Sigmoid colon (tissue), 7 donors: ENCODE results near the gene USP53. TPM values are rescaled to one million over a fixed set of nuclear protein-coding genes. Genes with fewer than 3 reads are reported as not detected.
A peak's percentile ranks its signal among the peaks of the same experiment; 100 is the strongest.

Experiments used
- DNase-seq: peaks from one replicate; pipeline ENCODE4 v3.0.0-alpha.2; 2019
- H3K27ac ChIP-seq, 4 donors: fragments of 200-600 bp; sonication (generic); one replicate each; pipeline ENCODE4 v1.5.1; 2016 to 2019; ENCODE audit warnings: mild to moderate bottlenecking in 1 of 4
- H3K27me3 ChIP-seq, 3 donors: fragments of 200-600 bp; sonication (generic); one replicate each; pipeline ENCODE4 v1.5.1; 2019; ENCODE audit warnings: mild to moderate bottlenecking in 1 of 3
- H3K36me3 ChIP-seq, 4 donors: fragments of 200-600 bp; sonication (generic); one replicate each; pipeline ENCODE4 v1.5.1; 2016 to 2019
- H3K4me1 ChIP-seq, 4 donors: fragments of 200-600 bp; sonication (generic); one replicate each; pipeline ENCODE4 v1.5.1; 2017 to 2019
- H3K4me3 ChIP-seq, 4 donors: fragments of 200-600 bp; sonication (generic); one replicate each; pipeline ENCODE4 v1.5.1; 2017 to 2019; ENCODE audit warnings: mild to moderate bottlenecking in 2 of 4, moderate library complexity in 1 of 4
- H3K9me3 ChIP-seq, 4 donors: fragments of 200-600 bp in 3 of 4; sonication (generic) in 3 of 4; one replicate each; pipeline versions ENCODE4 v1.5.1 to v1.6.1; 2013 to 2019
- CTCF ChIP-seq, 4 experiments: fragments of 450-650 bp in 3 of 4; fragments of 200-600 bp in 1 of 4; IDR thresholded peaks; one replicate each; pipeline ENCODE4 v1.5.1; 2016 to 2019; ENCODE audit warnings: antibody characterized with exemption in 4 of 4, mild to moderate bottlenecking in 3 of 4, moderate library complexity in 2 of 4
- EP300 ChIP-seq, 4 donors: sonication (generic); formaldehyde crosslinking; IDR thresholded peaks; one replicate each; pipeline ENCODE4 v1.6.1; 2017; ENCODE audit warnings: antibody characterized with exemption in 4 of 4
- POLR2A ChIP-seq, 2 donors: fragments of 450-650 bp; IDR thresholded peaks; one replicate each; pipeline ENCODE4 v1.6.1; 2016; ENCODE audit warnings: antibody characterized with exemption in 2 of 2, mild to moderate bottlenecking in 2 of 2, moderate library complexity in 2 of 2
- POLR2AphosphoS5 ChIP-seq, 4 donors: sonication (generic); formaldehyde crosslinking; IDR thresholded peaks; one replicate each; pipeline ENCODE4 v1.6.1; 2017; ENCODE audit warnings: antibody characterized with exemption in 4 of 4
- WGBS, 2 donors: extraction: QIAGEN DNeasy Blood & Tissue Kit; methylation state at CpG; one replicate each; pipeline ENCODE4 v1.1.7; 2013; 5-methylcytosine and 5-hydroxymethylcytosine counted together
- intact Hi-C: fragments of 100-400 bp; cut with DNase I; formaldehyde crosslinking; loops from one replicate; pipeline ENCODE4 v1.15.1; 2023
- polyA plus RNA-seq, 3 donors: library from polyadenylated mRNA; stranded (reverse); fragments of 200-250 nt; gene quantifications; one replicate each; pipeline ENCODE4 v1.2.3, GENCODE V29; 2013
- total RNA-seq, 4 donors: library from RNA; depleted of rRNA; stranded (reverse); fragments of >200 nt; gene quantifications; one replicate each; pipeline ENCODE4 v1.1.0, GENCODE V29; 2016
- donor health status: healthy with polysubstance abuse.
- donor health status: Bipolar disorder and iron deficiency.
- donor health status: healthy.

Gene USP53
- total and polyA plus RNA-seq, 7 donors: 22.6 to 64.0 (median 34.7) TPM

- Histone ChIP-seq H3K4me3 (no peak overlapping the region), H3K36me3 (no peaks in the 10 kb centered on the region), H3K4me1 (no peaks in the 10 kb centered on the region), H3K9me3 (no peaks in the 10 kb centered on the region), H3K27ac (no peak overlapping the region), H3K27me3 (no peaks in the 10 kb centered on the region)
- WGBS, 2 donors: 65 to 78% methylated on average over 1 of the region's 1 CpG
- intact Hi-C loops: no loop called here
- TF ChIP-seq POLR2A (IDR thresholded peaks at IDR 0.05) (no peak), POLR2AphosphoS5 (IDR thresholded peaks at IDR 0.05) (no peak), EP300 (IDR thresholded peaks at IDR 0.05) (no peak), CTCF (IDR thresholded peaks at IDR 0.05) (no peak)
- no peak for DNase-seq
Observed at GRCh38 chr4:119179011-119179410, 33.5 kb upstream of the USP53 start.

- Histone ChIP-seq H3K4me3 (no peak overlapping the region), H3K9me3 (no peaks in the 10 kb centered on the region), H3K36me3 (no peaks in the 10 kb centered on the region), H3K27ac (no peak overlapping the region), H3K4me1 (peaks cover 0 to 5% (median 0%) of the 10 kb centered on the region in 4 donors), H3K27me3 (no peaks in the 10 kb centered on the region)
- WGBS, 2 donors: 14 to 72% methylated on average over 2 of the region's 2 CpGs
- intact Hi-C loops: no loop called here
- DNase-seq: no peak
- no peak for TF ChIP-seq POLR2AphosphoS5 (IDR thresholded peaks at IDR 0.05)
- TF ChIP-seq CTCF (IDR thresholded peaks at IDR 0.05): no peak
- TF ChIP-seq POLR2A (IDR thresholded peaks at IDR 0.05): no peak
- no peak for TF ChIP-seq EP300 (IDR thresholded peaks at IDR 0.05)
Observed at GRCh38 chr4:119184128-119184527, 28.4 kb upstream of the USP53 start.

GRCh38 chr4:119189638-119190037 lies 22.9 kb upstream of the USP53 start:
- H3K36me3 ChIP-seq: no peaks in the 10 kb centered on the region
- TF ChIP-seq POLR2AphosphoS5 (IDR thresholded peaks at IDR 0.05) (peak in 3 of 4 donors; percentile 51 to 57 (median 56)), POLR2A (IDR thresholded peaks at IDR 0.05) (no peak), EP300 (IDR thresholded peaks at IDR 0.05) (peak in 2 of 4 donors; percentile 23 to 49)
- H3K9me3 ChIP-seq: no peaks in the 10 kb centered on the region
- H3K4me1 ChIP-seq: peaks cover 0 to 5% (median 0%) of the 10 kb centered on the region in 4 donors
- no peak for DNase-seq
- WGBS, 2 donors: 77 to 83% methylated on average over 1 of the region's 1 CpG
- H3K27me3 ChIP-seq: no peaks in the 10 kb centered on the region
- peak overlapping the region; percentile 41 to 80 (median 58) for H3K27ac ChIP-seq
- intact Hi-C loops: no loop called here
- no peak overlapping the region for H3K4me3 ChIP-seq

GRCh38 chr4:119190354-119190753 lies 22.2 kb upstream of the USP53 start:
- H3K4me1 ChIP-seq: peaks cover 0 to 5% (median 0%) of the 10 kb centered on the region in 4 donors
- no peak for TF ChIP-seq CTCF (IDR thresholded peaks at IDR 0.05)
- TF ChIP-seq POLR2AphosphoS5 (IDR thresholded peaks at IDR 0.05): no peak
- no peak for TF ChIP-seq EP300 (IDR thresholded peaks at IDR 0.05)
- intact Hi-C loops: no loop called here
- no peak for DNase-seq
- 91% methylated on average over 2 of the region's 2 CpGs for WGBS, 2 donors
- no peaks in the 10 kb centered on the region for H3K36me3 ChIP-seq
- H3K27me3 ChIP-seq: no peaks in the 10 kb centered on the region
- no peaks in the 10 kb centered on the region for H3K9me3 ChIP-seq
- peak overlapping the region; percentile 41 to 80 (median 58) for H3K27ac ChIP-seq
- H3K4me3 ChIP-seq: no peak overlapping the region

- Histone ChIP-seq H3K4me1 (peaks cover 0 to 5% (median 0%) of the 10 kb centered on the region in 4 donors), H3K27ac (no peak overlapping the region), H3K9me3 (no peaks in the 10 kb centered on the region), H3K4me3 (no peak overlapping the region), H3K36me3 (no peaks in the 10 kb centered on the region), H3K27me3 (no peaks in the 10 kb centered on the region)
- DNase-seq: no peak
- no peak for TF ChIP-seq POLR2AphosphoS5 (IDR thresholded peaks at IDR 0.05)
- no peak for TF ChIP-seq CTCF (IDR thresholded peaks at IDR 0.05)
- TF ChIP-seq POLR2A (IDR thresholded peaks at IDR 0.05): no peak
- TF ChIP-seq EP300 (IDR thresholded peaks at IDR 0.05): no peak
- intact Hi-C loops: no loop called here
- WGBS, 2 donors: 93 to 96% methylated on average over 3 of the region's 3 CpGs
Observed at GRCh38 chr4:119191505-119191904, 21.0 kb upstream of the USP53 start.
